Gastrocnemius medialis (tissue), 4 donors: ENCODE measurements around the gene MTERF1.

Experiments
- CTCF ChIP-seq, 5 experiments: fragments of 450-650 bp in 3 of 5; fragments of 200-600 bp in 2 of 5; sonication (generic) in 2 of 5; IDR thresholded peaks in 4 of 5; conservative IDR thresholded peaks in 1 of 5; 1 replicate in 4 of 5; 2 replicates in 1 of 5; pipeline ENCODE4 v1.5.1; 2016 to 2019; ENCODE audit warnings: antibody characterized with exemption in 5 of 5, mild to moderate bottlenecking in 3 of 5, moderate library complexity in 3 of 5
- POLR2A ChIP-seq, 2 donors: fragments of 450-650 bp; IDR thresholded peaks; one replicate each; pipeline ENCODE4 v1.6.1; 2017; ENCODE audit warnings: antibody characterized with exemption in 2 of 2, mild to moderate bottlenecking in 2 of 2, moderate library complexity in 2 of 2

- TF ChIP-seq CTCF (IDR thresholded peaks at IDR 0.05 in 4 of 5, conservative IDR thresholded peaks at IDR 0.05 in 1 of 5) (no peak), POLR2A (IDR thresholded peaks at IDR 0.05) (no peak)
These were observed 4.7 kb downstream of the MTERF1 start for GRCh38 chr7:91875851-91876250.
